Skeletal muscle tissue (tissue), 4 donors: Measurements from ENCODE around the gene ZNF70. TPM values are rescaled to one million over a fixed set of nuclear protein-coding genes. Genes with fewer than 3 reads are reported as not detected.
A peak's percentile ranks its signal among the peaks of the same experiment; 100 is the strongest.

Experiments used
- H3K27ac ChIP-seq: one replicate; pipeline ENCODE4 v1.7.0; 2013; ENCODE audit warnings: mild to moderate bottlenecking, low read depth, low read length, inconsistent platforms
- H3K27me3 ChIP-seq, 3 donors: one replicate each; pipeline ENCODE4 v1.7.0; 2013; ENCODE audit warnings: low read length in 3 of 3; ENCODE audit not compliant: control insufficient read depth in 3 of 3, insufficient read depth in 3 of 3
- H3K36me3 ChIP-seq, 3 donors: one replicate each; pipeline ENCODE4 v1.7.0; 2013; ENCODE audit warnings: low read length in 3 of 3; ENCODE audit not compliant: control insufficient read depth in 3 of 3, insufficient read depth in 3 of 3
- H3K4me1 ChIP-seq, 3 donors: one replicate each; pipeline ENCODE4 v1.7.0; 2013; ENCODE audit warnings: low read length in 3 of 3, mild to moderate bottlenecking in 3 of 3; ENCODE audit not compliant: control insufficient read depth in 3 of 3, insufficient read depth in 3 of 3
- H3K4me3 ChIP-seq, 3 donors: one replicate each; pipeline ENCODE4 v1.7.0; 2013; ENCODE audit warnings: low read length in 3 of 3
- H3K9ac ChIP-seq, 3 donors: one replicate each; pipeline ENCODE4 v1.7.0; 2013; ENCODE audit warnings: low read length in 3 of 3, mild to moderate bottlenecking in 3 of 3, moderate library complexity in 2 of 3, low read depth in 1 of 3
- H3K9me3 ChIP-seq, 3 donors: one replicate each; pipeline ENCODE4 v1.7.0; 2013; ENCODE audit warnings: low read length in 3 of 3; ENCODE audit not compliant: control insufficient read depth in 3 of 3
- total RNA-seq: library from RNA; depleted of rRNA; stranded (reverse); fragments of >200 nt; gene quantifications from one replicate; pipeline ENCODE4 v1.2.3, GENCODE V29; 2014
- donor health status: Osteomylitis.

ZNF70 gene
- total RNA-seq, 1 donor from 2014 or later: 3.1 TPM

DNA sequence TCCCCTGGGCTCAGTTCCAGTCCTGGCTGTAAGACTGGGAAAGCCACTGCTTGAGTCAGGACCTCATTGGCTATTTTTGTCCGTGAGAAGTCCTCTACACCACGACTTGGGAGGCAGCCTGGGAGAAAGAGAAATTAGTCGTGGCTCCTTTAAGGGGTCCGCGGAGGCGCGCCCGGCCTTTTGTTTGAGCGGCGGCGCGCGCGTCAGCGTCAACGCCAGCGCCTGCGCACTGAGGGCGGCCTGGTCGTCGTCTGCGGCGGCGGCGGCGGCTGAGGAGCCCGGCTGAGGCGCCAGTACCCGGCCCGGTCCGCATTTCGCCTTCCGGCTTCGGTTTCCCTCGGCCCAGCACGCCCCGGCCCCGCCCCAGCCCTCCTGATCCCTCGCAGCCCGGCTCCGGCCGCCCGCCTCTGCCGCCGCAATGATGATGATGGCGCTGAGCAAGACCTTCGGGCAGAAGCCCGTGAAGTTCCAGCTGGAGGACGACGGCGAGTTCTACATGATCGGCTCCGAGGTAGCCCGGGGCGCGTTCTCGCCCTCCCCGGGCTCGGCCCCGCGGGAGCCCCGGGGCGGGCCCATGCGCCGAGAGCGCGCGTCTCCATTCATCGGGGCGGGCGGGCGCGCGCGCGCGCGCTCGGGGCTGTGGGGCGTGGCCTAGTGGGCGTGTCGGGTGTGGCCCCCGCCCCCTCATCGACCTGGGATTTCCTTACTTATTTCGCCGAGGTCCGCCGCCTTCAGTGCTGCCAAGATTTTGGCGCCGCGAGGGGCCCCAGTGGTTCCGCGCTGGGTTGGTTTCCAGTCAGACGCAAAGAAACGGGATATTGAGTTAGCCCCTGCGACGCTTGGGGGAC is 36.1 kb upstream of the ZNF70 start, which contains the start of gene SMARCB1:
Gene SMARCB1, plus strand, starts transcription at position 215 of the 848 bp plus-strand sequence. Its CDS starts 204 bp downstream, at position 419.
- Histone ChIP-seq H3K36me3 (peaks cover under 1 to 6% (median 6%) of the 10 kb centered on the region in 3 donors), H3K27ac (peak within 1 kb of the TSS; percentile 98), H3K9ac (peak within 1 kb of the TSS; percentile 95 to 97 (median 96)), H3K9me3 (no peaks in the 10 kb centered on the region), H3K27me3 (no peaks in the 10 kb centered on the region), H3K4me3 (peak within 1 kb of the TSS; percentile 87 to 88 (median 87)), H3K4me1 (peaks cover 34 to 51% (median 45%) of the 10 kb centered on the region in 3 donors)

DNA sequence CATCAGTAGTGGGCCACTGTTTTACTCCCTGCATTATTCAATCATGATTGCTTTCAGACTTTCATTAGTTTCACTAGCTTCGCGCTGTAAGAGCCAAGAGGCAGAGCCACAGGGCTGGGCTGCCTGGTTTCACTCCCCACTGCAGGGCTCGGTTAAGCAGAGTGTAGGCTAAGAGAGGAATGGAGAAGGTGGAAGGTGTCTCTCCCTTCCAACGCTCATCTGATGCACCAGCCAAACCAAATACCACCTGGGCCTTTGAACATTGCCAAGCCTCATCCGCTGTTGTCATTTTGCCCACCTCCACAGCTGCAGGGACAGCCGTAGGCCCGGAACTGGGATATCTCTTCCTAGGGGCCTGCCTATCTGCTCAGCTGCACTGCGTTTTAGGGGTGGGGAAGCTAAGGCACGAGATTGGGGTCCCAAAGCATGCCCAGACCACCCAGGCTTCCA is 35.4 kb upstream of the ZNF70 start:
- Histone ChIP-seq H3K27me3 (no peaks in the 10 kb centered on the region), H3K4me1 (peaks cover 38 to 52% (median 48%) of the 10 kb centered on the region in 3 donors), H3K36me3 (peaks cover 0 to 3% (median 2%) of the 10 kb centered on the region in 3 donors), H3K9ac (peak overlapping the region; percentile 92 to 97 (median 96)), H3K9me3 (no peaks in the 10 kb centered on the region), H3K27ac (peak overlapping the region; percentile 98), H3K4me3 (peak overlapping the region; percentile 78 to 87 (median 87))

DNA sequence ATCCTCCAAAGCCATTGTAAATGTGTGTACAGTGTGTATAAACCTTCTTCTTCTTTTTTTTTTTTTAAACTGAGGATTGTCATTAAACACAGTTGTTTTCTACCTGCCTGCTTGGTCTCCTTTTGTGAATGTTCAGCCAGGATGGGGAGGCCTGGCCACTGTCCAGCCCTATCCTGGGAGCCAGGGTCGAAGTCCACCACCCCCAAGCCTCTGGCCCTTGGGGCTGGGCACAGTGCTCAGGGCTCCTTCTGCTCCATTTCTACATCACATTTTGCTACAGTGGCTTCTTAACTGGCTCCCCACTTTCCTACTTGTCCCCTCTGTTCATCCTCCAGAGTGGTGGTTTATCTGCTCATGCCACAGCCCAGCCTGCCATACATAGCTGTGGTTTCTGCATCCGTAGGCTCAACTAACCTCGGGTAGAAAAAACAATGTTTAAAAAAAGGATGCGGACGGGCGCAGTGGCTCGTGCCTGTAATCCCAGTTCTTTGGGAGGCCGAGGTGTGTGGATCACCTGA is 33.4 kb upstream of the ZNF70 start:
- Histone ChIP-seq H3K4me1 (peaks cover 30 to 41% (median 39%) of the 10 kb centered on the region in 3 donors), H3K9ac (no peak overlapping the region), H3K9me3 (no peaks in the 10 kb centered on the region), H3K27ac (no peak overlapping the region), H3K36me3 (peaks cover 0 to 2% (median 0%) of the 10 kb centered on the region in 3 donors), H3K27me3 (no peaks in the 10 kb centered on the region), H3K4me3 (no peak overlapping the region)

DNA sequence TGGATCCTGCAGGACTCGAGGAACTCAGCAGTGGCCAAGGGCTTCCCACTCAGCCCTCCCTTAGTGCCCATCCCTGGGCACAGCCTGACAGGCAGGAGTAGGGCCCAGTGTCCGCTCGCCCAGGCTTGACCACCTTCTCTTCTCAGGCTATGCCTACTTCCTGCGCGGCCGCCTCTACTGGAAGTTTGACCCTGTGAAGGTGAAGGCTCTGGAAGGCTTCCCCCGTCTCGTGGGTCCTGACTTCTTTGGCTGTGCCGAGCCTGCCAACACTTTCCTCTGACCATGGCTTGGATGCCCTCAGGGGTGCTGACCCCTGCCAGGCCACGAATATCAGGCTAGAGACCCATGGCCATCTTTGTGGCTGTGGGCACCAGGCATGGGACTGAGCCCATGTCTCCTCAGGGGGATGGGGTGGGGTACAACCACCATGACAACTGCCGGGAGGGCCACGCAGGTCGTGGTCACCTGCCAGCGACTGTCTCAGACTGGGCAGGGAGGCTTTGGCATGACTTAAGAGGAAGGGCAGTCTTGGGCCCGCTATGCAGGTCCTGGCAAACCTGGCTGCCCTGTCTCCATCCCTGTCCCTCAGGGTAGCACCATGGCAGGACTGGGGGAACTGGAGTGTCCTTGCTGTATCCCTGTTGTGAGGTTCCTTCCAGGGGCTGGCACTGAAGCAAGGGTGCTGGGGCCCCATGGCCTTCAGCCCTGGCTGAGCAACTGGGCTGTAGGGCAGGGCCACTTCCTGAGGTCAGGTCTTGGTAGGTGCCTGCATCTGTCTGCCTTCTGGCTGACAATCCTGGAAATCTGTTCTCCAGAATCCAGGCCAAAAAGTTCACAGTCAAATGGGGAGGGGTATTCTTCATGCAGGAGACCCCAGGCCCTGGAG is 32.6 kb upstream of the ZNF70 start:
- Histone ChIP-seq H3K9ac (peak overlapping the region in 2 of 3 donors; percentile 25 to 43), H3K4me1 (peaks cover 25 to 34% (median 31%) of the 10 kb centered on the region in 3 donors), H3K36me3 (peaks cover 0 to under 1% (median 0%) of the 10 kb centered on the region in 3 donors), H3K9me3 (no peaks in the 10 kb centered on the region), H3K27me3 (no peaks in the 10 kb centered on the region), H3K27ac (no peak overlapping the region), H3K4me3 (no peak overlapping the region)

DNA sequence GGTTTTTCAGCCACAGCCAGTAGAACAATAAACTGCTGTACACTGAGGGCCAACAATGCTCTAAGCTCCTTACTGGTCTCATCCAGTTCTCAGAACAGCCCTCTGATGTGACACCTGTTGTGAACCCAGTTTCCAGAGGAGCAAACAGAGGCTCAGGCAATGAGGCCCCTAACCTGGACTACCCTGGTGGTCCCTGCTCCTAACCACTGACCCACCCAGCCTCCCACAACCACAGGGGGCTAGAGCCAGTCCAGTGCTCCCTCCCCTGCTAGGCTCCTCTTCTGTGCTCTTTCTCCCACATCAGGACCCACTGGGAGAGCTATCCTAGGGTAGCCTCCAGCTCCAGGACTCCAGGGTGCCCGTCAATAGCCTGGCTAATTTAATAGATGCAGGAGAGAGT is 31.8 kb upstream of the ZNF70 start:
- Histone ChIP-seq H3K27ac (no peak overlapping the region), H3K4me1 (peaks cover 17 to 27% (median 23%) of the 10 kb centered on the region in 3 donors), H3K9ac (peak overlapping the region in 1 of 3 donors; percentile 8), H3K36me3 (no peaks in the 10 kb centered on the region), H3K27me3 (no peaks in the 10 kb centered on the region), H3K9me3 (no peaks in the 10 kb centered on the region), H3K4me3 (no peak overlapping the region)

DNA sequence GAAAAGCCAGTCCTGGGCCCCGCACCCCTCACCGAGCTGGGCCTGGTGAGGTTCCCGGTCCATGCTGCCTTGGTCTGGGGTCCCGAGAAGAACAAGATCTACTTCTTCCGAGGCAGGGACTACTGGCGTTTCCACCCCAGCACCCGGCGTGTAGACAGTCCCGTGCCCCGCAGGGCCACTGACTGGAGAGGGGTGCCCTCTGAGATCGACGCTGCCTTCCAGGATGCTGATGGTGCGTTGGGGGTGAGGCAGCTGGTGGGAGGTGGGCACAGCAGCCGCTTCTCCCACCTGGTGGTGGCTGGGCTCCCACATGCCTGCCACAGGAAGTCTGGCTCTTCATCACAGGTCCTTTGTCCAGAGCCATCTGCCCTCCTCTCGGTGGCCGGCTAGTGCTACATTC is 31.3 kb upstream of the ZNF70 start:
- no peaks in the 10 kb centered on the region for H3K27me3 ChIP-seq
- H3K4me1 ChIP-seq: peaks cover 14 to 23% (median 19%) of the 10 kb centered on the region in 3 donors
- H3K36me3 ChIP-seq: no peaks in the 10 kb centered on the region
- no peak overlapping the region for H3K27ac ChIP-seq
- no peaks in the 10 kb centered on the region for H3K9me3 ChIP-seq
- H3K4me3 ChIP-seq: no peak overlapping the region
- H3K9ac ChIP-seq: no peak overlapping the region

DNA sequence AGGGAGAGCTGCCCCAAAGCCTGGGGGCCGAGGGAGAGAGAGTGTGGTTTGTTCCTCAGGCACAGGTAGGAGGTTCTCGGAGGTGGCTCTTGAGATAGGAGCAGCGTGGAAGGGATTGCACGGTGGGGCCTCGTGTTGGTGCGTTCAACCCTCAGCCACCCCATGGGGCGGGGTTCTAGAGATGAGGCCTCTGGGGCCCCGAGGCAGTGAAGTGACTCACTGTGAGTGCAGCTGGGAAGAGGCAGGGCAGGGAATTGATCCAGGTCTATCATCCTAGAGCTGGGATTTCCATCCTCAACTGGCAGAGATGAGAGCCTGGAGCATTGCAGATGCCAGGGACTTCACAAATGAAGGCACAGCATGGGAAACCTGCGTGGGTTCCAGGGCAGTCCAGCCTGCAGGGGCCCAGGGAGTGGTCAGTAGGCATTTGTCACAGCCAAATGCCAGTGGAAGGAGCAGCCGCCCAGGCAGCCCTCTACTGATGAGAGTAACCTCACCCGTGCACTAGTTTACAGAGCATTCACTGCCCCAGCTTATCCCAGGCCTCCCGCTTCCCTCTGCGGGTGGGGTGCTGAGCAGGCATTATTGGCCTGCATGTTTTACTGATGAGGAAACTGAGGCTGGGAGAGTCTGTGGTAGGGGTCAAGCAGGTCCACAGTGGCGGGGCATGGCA is 30.7 kb upstream of the ZNF70 start:
- peak overlapping the region in 1 of 3 donors; percentile 25 for H3K9ac ChIP-seq
- no peak overlapping the region for H3K27ac ChIP-seq
- H3K36me3 ChIP-seq: no peaks in the 10 kb centered on the region
- peaks cover 14 to 23% (median 19%) of the 10 kb centered on the region in 3 donors for H3K4me1 ChIP-seq
- H3K4me3 ChIP-seq: no peak overlapping the region
- H3K9me3 ChIP-seq: no peaks in the 10 kb centered on the region
- H3K27me3 ChIP-seq: no peaks in the 10 kb centered on the region

DNA sequence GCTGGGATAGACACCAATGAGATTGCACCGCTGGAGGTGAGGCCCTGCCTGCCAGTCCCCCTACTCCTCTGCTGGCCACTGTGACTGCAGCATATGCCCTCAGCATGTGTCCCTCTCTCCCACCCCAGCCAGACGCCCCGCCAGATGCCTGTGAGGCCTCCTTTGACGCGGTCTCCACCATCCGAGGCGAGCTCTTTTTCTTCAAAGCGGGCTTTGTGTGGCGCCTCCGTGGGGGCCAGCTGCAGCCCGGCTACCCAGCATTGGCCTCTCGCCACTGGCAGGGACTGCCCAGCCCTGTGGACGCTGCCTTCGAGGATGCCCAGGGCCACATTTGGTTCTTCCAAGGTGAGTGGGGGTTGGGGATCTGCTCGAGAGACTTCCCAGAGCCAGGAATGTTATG is 30.2 kb upstream of the ZNF70 start:
- Histone ChIP-seq H3K9me3 (no peaks in the 10 kb centered on the region), H3K27me3 (no peaks in the 10 kb centered on the region), H3K9ac (peak overlapping the region in 1 of 3 donors; percentile 25), H3K4me1 (peaks cover 8 to 17% (median 13%) of the 10 kb centered on the region in 3 donors), H3K36me3 (no peaks in the 10 kb centered on the region), H3K27ac (no peak overlapping the region), H3K4me3 (no peak overlapping the region)

DNA sequence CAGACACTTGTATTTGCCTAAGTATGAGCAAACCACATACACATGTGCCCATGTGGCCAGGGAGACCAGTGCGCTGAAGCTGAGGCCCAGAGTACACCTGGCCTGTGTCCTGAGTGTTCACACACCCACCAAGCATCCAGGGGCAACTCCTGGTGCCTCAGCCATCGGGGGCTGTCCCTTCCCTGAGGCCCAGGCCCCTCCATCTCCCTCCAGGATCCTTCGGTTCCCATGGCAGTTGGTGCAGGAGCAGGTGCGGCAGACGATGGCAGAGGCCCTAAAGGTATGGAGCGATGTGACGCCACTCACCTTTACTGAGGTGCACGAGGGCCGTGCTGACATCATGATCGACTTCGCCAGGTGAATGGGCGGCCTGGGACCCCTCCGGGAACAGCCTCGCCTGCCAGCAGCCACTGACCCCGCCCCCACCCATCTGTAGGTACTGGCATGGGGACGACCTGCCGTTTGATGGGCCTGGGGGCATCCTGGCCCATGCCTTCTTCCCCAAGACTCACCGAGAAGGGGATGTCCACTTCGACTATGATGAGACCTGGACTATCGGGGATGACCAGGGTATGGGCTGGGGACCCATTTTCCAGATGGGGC is 29.3 kb upstream of the ZNF70 start:
- no peak overlapping the region for H3K9ac ChIP-seq
- H3K4me1 ChIP-seq: peaks cover 6 to 11% (median 9%) of the 10 kb centered on the region in 3 donors
- H3K9me3 ChIP-seq: no peaks in the 10 kb centered on the region
- no peaks in the 10 kb centered on the region for H3K36me3 ChIP-seq
- H3K4me3 ChIP-seq: no peak overlapping the region
- H3K27me3 ChIP-seq: no peaks in the 10 kb centered on the region
- no peak overlapping the region for H3K27ac ChIP-seq
